Small intestine (tissue), 7 donors: Measurements from ENCODE around the gene ENOX1. TPM values are rescaled to one million over a fixed set of nuclear protein-coding genes. Genes with fewer than 3 reads are reported as not detected.

ENCODE experiments used
- DNase-seq, 2 donors: peaks; one replicate each; pipeline versions ENCODE4 v3.0.0 to v3.0.0-alpha.2; 2013
- FAIRE-seq: peaks from 2 replicates; lab custom pipeline; 2012; peaks lifted over from hg19 to GRCh38; lab: Jason Lieb, UNC
- H3K27ac ChIP-seq, 3 donors: one replicate each; pipeline ENCODE4 v1.5.1; 2013; ENCODE audit warnings: low read length in 2 of 3, mild to moderate bottlenecking in 2 of 3, control low read depth in 1 of 3, inconsistent platforms in 1 of 3, low read depth in 1 of 3, moderate library complexity in 1 of 3
- H3K27me3 ChIP-seq, 3 donors: one replicate each; pipeline ENCODE4 v1.6.1; 2013; ENCODE audit warnings: low read length in 3 of 3, inconsistent platforms in 1 of 3; ENCODE audit not compliant: control insufficient read depth in 3 of 3, insufficient read depth in 3 of 3
- H3K36me3 ChIP-seq, 3 donors: one replicate each; pipeline ENCODE4 v1.6.1; 2013; ENCODE audit warnings: low read length in 3 of 3, inconsistent platforms in 1 of 3, low read depth in 1 of 3, mild to moderate bottlenecking in 1 of 3, moderate library complexity in 1 of 3; ENCODE audit not compliant: control insufficient read depth in 3 of 3, insufficient read depth in 2 of 3
- H3K4me1 ChIP-seq, 3 donors: one replicate each; pipeline ENCODE4 v1.6.1; 2013; ENCODE audit warnings: low read length in 2 of 3, inconsistent platforms in 1 of 3, low read depth in 1 of 3, mild to moderate bottlenecking in 1 of 3, moderate library complexity in 1 of 3; ENCODE audit not compliant: control insufficient read depth in 3 of 3, insufficient read depth in 2 of 3
- H3K4me3 ChIP-seq, 3 donors: one replicate each; pipeline ENCODE4 v1.5.1; 2013; ENCODE audit warnings: low read length in 3 of 3, control low read depth in 1 of 3, inconsistent platforms in 1 of 3, low read depth in 1 of 3, mild to moderate bottlenecking in 1 of 3, moderate library complexity in 1 of 3
- H3K9me3 ChIP-seq, 2 donors: one replicate each; pipeline ENCODE4 v1.6.1; 2013; ENCODE audit warnings: low read depth in 1 of 2, low read length in 1 of 2; ENCODE audit not compliant: control insufficient read depth in 2 of 2, insufficient read depth in 1 of 2
- WGBS, 3 donors: extraction: QIAGEN DNeasy Blood & Tissue Kit; methylation state at CpG; one replicate each; pipeline ENCODE4 v1.1.7; 2013; 5-methylcytosine and 5-hydroxymethylcytosine counted together
- polyA plus RNA-seq, 4 donors: library from polyadenylated mRNA; stranded (reverse) in 3 of 4; unstranded in 1 of 4; fragments of 200-250 nt in 3 of 4; fragments of 120-200 nt in 1 of 4; gene quantifications; one replicate each; pipeline versions ENCODE4 v1.2.1 to v1.2.3, GENCODE V29; 2013
- donor health status: healthy with polysubstance abuse.
- donor health status: control.
- donor health status: control.
- donor health status: Bipolar disorder and iron deficiency.
- donor health status: healthy.

The ENOX1 gene
- polyA plus RNA-seq, 4 donors: 0.27 to 0.87 (median 0.72) TPM; not detected in 1

DNA sequence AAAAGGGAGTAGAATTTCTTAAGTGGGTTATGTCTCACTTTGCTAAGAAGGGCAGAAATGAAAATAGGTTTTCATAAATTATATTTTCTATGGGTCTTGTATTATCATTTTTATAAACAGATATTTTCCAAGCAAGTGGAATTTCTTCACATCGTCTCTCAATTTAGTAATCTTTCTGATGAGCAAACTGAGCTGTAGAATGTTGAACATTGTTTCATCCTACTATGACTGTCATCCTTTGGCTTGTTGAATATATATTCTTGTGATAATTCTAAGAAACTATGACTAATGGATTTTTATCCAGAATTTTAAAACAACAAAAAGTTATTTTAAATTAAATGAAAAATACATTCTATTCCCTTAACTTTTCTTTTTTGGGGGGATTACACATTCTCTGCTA lies 313.8 kb downstream of the ENOX1 start:
- DNase-seq: no peak
- no peaks in the 10 kb centered on the region for H3K9me3 ChIP-seq
- H3K27me3 ChIP-seq: no peaks in the 10 kb centered on the region
- FAIRE-seq: no peak
- no peak overlapping the region for H3K27ac ChIP-seq
- 64 to 84% (median 74%) methylated on average over 1 of the region's 1 CpG for WGBS, 3 donors
- H3K4me3 ChIP-seq: no peak overlapping the region
- no peaks in the 10 kb centered on the region for H3K36me3 ChIP-seq
- H3K4me1 ChIP-seq: no peaks in the 10 kb centered on the region

DNA sequence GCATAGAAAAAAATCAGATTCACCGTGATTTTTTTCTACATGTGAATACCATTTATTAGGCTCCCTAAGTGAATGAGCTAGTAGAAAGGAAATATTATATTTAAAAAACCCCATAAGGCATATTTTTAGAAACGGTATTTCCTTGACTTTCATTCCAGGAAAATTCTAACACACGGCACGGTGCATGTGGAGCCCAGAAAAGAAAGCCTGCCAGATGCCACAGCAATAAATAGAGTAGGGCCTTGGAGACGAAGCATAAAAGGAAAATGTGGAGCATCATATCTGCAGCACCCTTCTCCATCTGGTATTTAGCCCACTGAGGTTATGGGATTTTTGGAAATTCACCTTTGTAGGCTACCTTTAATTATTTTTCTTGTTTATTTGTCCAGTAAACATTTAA lies 314.4 kb downstream of the ENOX1 start:
- WGBS, 3 donors: 23 to 37% (median 28%) methylated on average over 5 of the region's 5 CpGs
- no peaks in the 10 kb centered on the region for H3K36me3 ChIP-seq
- H3K9me3 ChIP-seq: no peaks in the 10 kb centered on the region
- no peaks in the 10 kb centered on the region for H3K27me3 ChIP-seq
- DNase-seq (no peak), FAIRE-seq (no peak)
- no peaks in the 10 kb centered on the region for H3K4me1 ChIP-seq
- H3K27ac ChIP-seq: no peak overlapping the region
- no peak overlapping the region for H3K4me3 ChIP-seq

DNA sequence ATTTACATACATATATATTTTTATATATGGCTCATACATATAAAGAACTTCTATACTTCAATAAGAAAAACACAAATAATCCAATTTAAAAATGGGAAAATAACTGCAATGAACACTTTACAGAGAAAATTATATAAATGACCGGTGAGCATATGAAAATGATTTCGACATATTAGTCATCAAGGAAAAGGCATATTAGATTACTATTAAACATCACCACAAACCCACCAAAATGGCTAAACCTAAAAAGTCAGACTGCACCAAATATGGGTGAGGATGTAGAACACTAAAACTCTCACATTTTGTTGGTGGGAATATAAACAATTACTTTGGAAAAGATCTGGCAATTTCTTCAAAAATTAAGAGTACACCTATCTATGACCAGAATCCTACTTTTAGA lies 316.2 kb downstream of the ENOX1 start:
- FAIRE-seq: no peak
- no peaks in the 10 kb centered on the region for H3K36me3 ChIP-seq
- no peaks in the 10 kb centered on the region for H3K27me3 ChIP-seq
- WGBS, 3 donors: 89 to 96% (median 93%) methylated on average over 2 of the region's 2 CpGs
- no peaks in the 10 kb centered on the region for H3K9me3 ChIP-seq
- no peak for DNase-seq
- H3K4me3 ChIP-seq: no peak overlapping the region
- no peak overlapping the region for H3K27ac ChIP-seq
- H3K4me1 ChIP-seq: no peaks in the 10 kb centered on the region

DNA sequence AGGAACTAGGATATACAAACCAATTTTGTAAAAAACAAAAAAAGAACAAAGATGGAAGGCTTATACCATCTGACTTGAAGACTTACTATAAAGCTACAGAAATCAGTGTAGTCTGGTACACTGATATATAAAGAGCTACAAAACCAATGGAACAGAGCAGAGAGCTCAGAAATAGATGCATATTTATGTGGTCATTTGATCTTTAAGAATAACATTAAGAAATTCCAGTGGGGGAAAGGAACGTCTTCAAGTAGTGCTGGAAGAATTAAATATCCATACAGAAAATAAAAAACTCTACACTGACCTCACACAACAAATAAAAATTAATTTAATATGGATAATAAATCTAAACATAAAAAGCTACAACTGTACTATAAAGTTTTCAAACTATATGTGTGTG lies 317.0 kb downstream of the ENOX1 start:
- no peaks in the 10 kb centered on the region for H3K36me3 ChIP-seq
- no peak for FAIRE-seq
- no peak overlapping the region for H3K27ac ChIP-seq
- 73 to 90% (median 74%) methylated on average over 1 of the region's 1 CpG for WGBS, 3 donors
- no peaks in the 10 kb centered on the region for H3K9me3 ChIP-seq
- no peak overlapping the region for H3K4me3 ChIP-seq
- no peaks in the 10 kb centered on the region for H3K27me3 ChIP-seq
- no peaks in the 10 kb centered on the region for H3K4me1 ChIP-seq
- DNase-seq: no peak

DNA sequence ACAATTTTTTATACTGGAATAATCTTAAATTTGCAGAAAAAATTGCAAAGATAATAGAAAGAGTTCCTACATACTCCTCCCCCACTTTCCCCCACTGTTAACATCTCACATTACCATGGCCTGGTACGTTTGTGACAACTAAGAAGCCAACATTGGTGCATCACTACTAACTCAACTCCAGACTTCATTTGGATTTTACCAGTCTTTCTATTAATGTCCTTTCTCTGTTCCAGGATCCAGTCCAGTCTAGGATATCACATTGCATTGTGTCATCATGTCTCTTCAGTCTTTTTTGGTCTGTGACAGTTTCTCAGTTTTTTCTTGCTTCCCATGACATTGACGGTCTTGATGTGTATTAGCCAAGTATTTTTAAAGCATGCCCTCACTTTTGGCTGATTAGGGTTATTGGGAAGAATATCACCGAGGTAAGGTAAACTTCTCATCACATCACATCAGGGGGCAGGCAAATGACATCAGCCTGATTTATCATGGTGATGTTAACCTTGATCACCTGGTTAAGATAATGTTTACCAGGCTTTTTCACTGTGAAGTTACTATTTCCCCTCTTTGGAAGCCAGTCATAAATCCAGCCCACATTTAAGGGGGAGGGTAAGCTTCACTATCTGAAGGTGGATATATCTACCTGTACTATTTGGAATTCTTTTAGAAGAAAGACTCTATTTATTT lies 322.1 kb downstream of the ENOX1 start:
- Histone ChIP-seq H3K4me1 (no peaks in the 10 kb centered on the region), H3K4me3 (no peak overlapping the region), H3K36me3 (no peaks in the 10 kb centered on the region), H3K27me3 (no peaks in the 10 kb centered on the region), H3K9me3 (no peaks in the 10 kb centered on the region), H3K27ac (no peak overlapping the region)
- 79 to 80% (median 79%) methylated on average over 3 of the region's 3 CpGs for WGBS, 3 donors
- DNase-seq: no peak
- no peak for FAIRE-seq

DNA sequence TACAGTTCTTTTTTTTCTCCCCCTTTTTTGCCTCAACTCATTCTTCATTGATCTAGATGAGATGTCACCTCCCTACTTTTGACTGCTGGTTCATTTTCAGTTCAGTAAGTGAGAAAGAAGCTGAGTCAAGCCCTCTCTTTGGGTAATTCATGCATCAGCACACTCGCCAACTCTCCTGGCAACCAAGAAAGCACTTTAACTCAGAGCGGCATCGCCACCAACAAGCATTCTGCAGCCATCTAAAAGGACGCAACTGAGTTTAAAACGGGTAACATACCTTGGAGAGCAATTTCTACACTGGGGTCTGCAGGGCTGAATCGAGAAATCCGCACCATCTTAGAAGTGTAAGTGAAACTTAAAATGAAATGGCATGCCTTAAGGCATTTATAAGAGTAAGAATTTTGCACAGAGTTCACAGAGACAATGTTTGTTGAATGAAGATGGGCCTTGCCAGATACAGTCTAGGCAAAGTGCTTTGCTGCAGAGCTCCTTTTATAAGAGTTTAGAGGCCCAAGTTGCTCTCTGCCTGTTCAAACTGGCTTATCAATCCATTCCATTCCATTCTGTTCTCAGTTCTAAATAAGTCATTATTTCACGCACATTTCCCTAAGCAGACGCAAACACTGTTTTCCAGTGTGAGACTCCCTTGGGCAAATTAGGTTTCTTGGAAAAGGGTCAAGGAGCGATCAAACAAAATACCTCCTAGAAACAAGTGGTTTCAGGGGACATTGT lies 338.0 kb downstream of the ENOX1 start:
- peaks cover 0 to 2% (median 0%) of the 10 kb centered on the region in 3 donors for H3K27me3 ChIP-seq
- no peaks in the 10 kb centered on the region for H3K9me3 ChIP-seq
- DNase-seq (no peak), FAIRE-seq (no peak)
- no peak overlapping the region for H3K27ac ChIP-seq
- whole genome bisulfite sequencing, 3 donors: 90 to 94% (median 92%) methylated on average over 10 of the region's 10 CpGs
- H3K4me3 ChIP-seq: no peak overlapping the region
- no peaks in the 10 kb centered on the region for H3K4me1 ChIP-seq
- H3K36me3 ChIP-seq: no peaks in the 10 kb centered on the region

DNA sequence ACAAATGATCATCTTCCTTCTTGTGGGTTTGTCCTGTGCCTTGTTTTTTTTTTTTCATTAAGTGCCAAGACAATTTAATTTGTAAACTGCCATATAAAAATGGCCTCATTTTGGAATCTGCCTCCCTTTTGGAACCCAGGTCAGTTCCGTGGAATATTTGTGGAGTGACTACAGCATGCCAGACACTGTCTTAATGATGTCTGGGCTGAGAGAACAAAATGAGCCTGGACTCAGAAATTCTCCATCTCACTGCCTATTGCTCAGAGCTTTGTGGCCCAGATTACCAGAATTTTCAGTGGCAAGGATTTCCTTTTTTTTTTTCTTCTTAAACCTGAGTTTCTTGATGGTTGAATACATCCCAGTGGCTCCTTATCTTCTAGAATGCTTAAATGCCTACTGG lies 340.6 kb downstream of the ENOX1 start:
- H3K27me3 ChIP-seq: peaks cover 0 to 4% (median 0%) of the 10 kb centered on the region in 3 donors
- no peak for DNase-seq
- 75 to 82% (median 79%) methylated on average over 1 of the region's 1 CpG for whole genome bisulfite sequencing, 3 donors
- no peak overlapping the region for H3K4me3 ChIP-seq
- H3K27ac ChIP-seq: no peak overlapping the region
- H3K9me3 ChIP-seq: no peaks in the 10 kb centered on the region
- no peaks in the 10 kb centered on the region for H3K36me3 ChIP-seq
- FAIRE-seq: no peak
- H3K4me1 ChIP-seq: no peaks in the 10 kb centered on the region

DNA sequence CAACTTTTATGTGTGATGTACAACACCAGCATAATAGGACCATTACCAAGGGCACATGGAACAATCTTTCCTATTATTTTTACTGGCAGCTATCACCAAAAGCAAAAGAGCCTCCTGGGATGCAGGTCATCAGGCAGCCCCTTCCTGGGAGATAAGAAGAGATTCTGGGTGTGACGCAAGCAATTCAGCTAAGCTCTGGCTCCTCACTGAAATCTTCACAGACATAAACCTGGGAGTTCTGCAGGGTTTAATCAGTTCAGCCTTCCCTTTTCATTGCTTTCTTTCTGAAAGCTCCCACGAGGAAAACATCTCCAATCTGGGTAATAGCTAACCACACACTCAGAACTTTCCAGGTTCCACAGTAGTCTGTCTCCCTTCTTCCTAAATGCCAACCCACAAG lies 341.1 kb downstream of the ENOX1 start:
- no peaks in the 10 kb centered on the region for H3K36me3 ChIP-seq
- H3K9me3 ChIP-seq: no peaks in the 10 kb centered on the region
- H3K27me3 ChIP-seq: peaks cover 0 to 4% (median 0%) of the 10 kb centered on the region in 3 donors
- H3K4me1 ChIP-seq: no peaks in the 10 kb centered on the region
- FAIRE-seq (no peak), DNase-seq (no peak)
- WGBS, 3 donors: 57 to 74% (median 63%) methylated on average over 2 of the region's 2 CpGs
- no peak overlapping the region for H3K4me3 ChIP-seq
- H3K27ac ChIP-seq: no peak overlapping the region
